Left lung (tissue), 10 donors: Measurements from ENCODE around the gene NLRP8. TPM values are rescaled to one million over a fixed set of nuclear protein-coding genes. Genes with fewer than 3 reads are reported as not detected.

Experiments
- ATAC-seq: fragments of 200-7000 bp; cut with Tn5 transposase; one replicate; pipeline ENCODE4 v1.9.1; 2020; ENCODE audit warnings: moderate library complexity
- DNase-seq, 4 donors: peaks; one replicate each; pipeline ENCODE4 v3.0.0-alpha.2; 2013 to 2020
- H3K27ac ChIP-seq, 2 donors: fragments of 200-600 bp; sonication (generic) in 1 of 2; one replicate each; pipeline versions ENCODE4 v1.5.0 to v1.8.0; 2020 to 2021
- H3K27me3 ChIP-seq, 2 donors: fragments of 200-600 bp; sonication (generic) in 1 of 2; one replicate each; pipeline versions ENCODE4 v1.5.0 to v1.8.0; 2020 to 2021
- H3K36me3 ChIP-seq, 2 donors: fragments of 200-600 bp; sonication (generic) in 1 of 2; one replicate each; pipeline versions ENCODE4 v1.5.0 to v1.8.0; 2020 to 2021
- H3K4me1 ChIP-seq, 2 donors: fragments of 200-600 bp; one replicate each; pipeline ENCODE4 v1.8.0; 2021
- H3K4me3 ChIP-seq, 2 donors: fragments of 200-600 bp; sonication (generic) in 1 of 2; one replicate each; pipeline versions ENCODE4 v1.5.0 to v1.8.0; 2020 to 2021; ENCODE audit warnings: mild to moderate bottlenecking in 1 of 2
- H3K9me3 ChIP-seq, 2 donors: fragments of 200-600 bp; sonication (generic) in 1 of 2; one replicate each; pipeline versions ENCODE4 v1.5.0 to v1.8.0; 2020 to 2021
- intact Hi-C, 2 donors: fragments of 100-400 bp; cut with DNase I; formaldehyde crosslinking; loops; one replicate each; pipeline versions ENCODE4 v1.11.2 to v1.14.2; 2022
- polyA plus RNA-seq, 6 donors: library from polyadenylated mRNA; unstranded; fragments of 120-200 nt; gene quantifications; one replicate each; pipeline ENCODE4 v1.2.1, GENCODE V29; 2013; ENCODE audit not compliant: insufficient read length in 6 of 6
- total RNA-seq, 2 donors: library from RNA; stranded (reverse); fragmentation: NEBNext Ultra II Directional; extraction: Animal tissue kit (Norgen Biotek cat#: 25700); gene quantifications; one replicate each; pipeline ENCODE4 v1.2.1, GENCODE V29; 2021
- TF ChIP-seq, protein P1 (sequence below), 2 donors: fragments of 200-600 bp; sonication (generic) in 1 of 2; IDR thresholded peaks; one replicate each; pipeline versions ENCODE4 v1.5.0 to v1.8.0; 2021; ENCODE audit warnings: antibody characterized with exemption in 2 of 2
- donor health status: DM: no; HTN: yes; CAD: no.
- donor health status: DM: no; HTN: no; CAD: no.

Gene NLRP8
- total and polyA plus RNA-seq, 8 donors, result 0.04 TPM; not detected in 7

DNA sequence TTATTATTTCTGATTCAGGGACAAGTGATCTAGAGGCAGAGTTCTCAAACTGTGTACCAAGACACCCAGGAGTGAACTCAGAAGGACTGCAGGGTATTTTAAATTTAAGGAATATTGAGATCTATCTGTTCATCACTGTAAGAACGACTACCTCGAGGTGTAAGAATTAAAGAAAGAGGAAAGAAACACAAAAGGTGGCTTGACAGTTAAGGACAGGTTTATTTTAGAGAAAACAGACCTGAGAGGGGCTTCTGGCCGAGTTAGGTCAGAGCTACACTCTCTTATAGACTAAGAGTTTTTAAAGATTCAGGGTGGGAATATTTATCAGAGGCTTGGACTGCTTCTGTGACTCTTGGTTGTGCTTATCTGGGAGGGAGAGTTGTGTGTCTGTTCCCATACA lies 26.4 kb downstream of the NLRP8 start:
- Histone ChIP-seq H3K4me3 (no peak overlapping the region), H3K36me3 (no peaks in the 10 kb centered on the region), H3K27me3 (peaks cover 0 to 21% of the 10 kb centered on the region in 2 donors), H3K4me1 (no peaks in the 10 kb centered on the region), H3K9me3 (peaks cover 0 to 25% of the 10 kb centered on the region in 2 donors), H3K27ac (no peak overlapping the region)
- TF ChIP-seq, protein P1, sequence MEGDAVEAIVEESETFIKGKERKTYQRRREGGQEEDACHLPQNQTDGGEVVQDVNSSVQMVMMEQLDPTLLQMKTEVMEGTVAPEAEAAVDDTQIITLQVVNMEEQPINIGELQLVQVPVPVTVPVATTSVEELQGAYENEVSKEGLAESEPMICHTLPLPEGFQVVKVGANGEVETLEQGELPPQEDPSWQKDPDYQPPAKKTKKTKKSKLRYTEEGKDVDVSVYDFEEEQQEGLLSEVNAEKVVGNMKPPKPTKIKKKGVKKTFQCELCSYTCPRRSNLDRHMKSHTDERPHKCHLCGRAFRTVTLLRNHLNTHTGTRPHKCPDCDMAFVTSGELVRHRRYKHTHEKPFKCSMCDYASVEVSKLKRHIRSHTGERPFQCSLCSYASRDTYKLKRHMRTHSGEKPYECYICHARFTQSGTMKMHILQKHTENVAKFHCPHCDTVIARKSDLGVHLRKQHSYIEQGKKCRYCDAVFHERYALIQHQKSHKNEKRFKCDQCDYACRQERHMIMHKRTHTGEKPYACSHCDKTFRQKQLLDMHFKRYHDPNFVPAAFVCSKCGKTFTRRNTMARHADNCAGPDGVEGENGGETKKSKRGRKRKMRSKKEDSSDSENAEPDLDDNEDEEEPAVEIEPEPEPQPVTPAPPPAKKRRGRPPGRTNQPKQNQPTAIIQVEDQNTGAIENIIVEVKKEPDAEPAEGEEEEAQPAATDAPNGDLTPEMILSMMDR (IDR thresholded peaks at IDR 0.05), result no peak
- no peak for DNase-seq
- intact Hi-C loops, result no loop called here
- ATAC-seq, result no peak

GRCh38 chr19:55980415-55980814 lies 32.8 kb downstream of the NLRP8 start:
- Histone ChIP-seq H3K36me3 (no peaks in the 10 kb centered on the region), H3K9me3 (peaks cover 0 to 24% of the 10 kb centered on the region in 2 donors), H3K4me1 (no peaks in the 10 kb centered on the region), H3K27ac (no peak overlapping the region), H3K4me3 (no peak overlapping the region), H3K27me3 (peaks cover 0 to 7% of the 10 kb centered on the region in 2 donors)
- TF ChIP-seq, protein P1 (IDR thresholded peaks at IDR 0.05), result no peak
- intact Hi-C loops, result no loop called here
- DNase-seq (no peak), ATAC-seq (no peak)

- H3K36me3 ChIP-seq, result no peaks in the 10 kb centered on the region
- H3K27me3 ChIP-seq, result no peaks in the 10 kb centered on the region
- intact Hi-C loops, result no loop called here
- no peak overlapping the region for H3K27ac ChIP-seq
- DNase-seq (no peak), ATAC-seq (no peak)
- TF ChIP-seq, protein P1 (IDR thresholded peaks at IDR 0.05), result no peak
- H3K9me3 ChIP-seq, result peaks cover 0 to 9% of the 10 kb centered on the region in 2 donors
- H3K4me1 ChIP-seq, result no peaks in the 10 kb centered on the region
- no peak overlapping the region for H3K4me3 ChIP-seq
Observed at GRCh38 chr19:55985254-55985653, 37.6 kb downstream of the NLRP8 start.

DNA sequence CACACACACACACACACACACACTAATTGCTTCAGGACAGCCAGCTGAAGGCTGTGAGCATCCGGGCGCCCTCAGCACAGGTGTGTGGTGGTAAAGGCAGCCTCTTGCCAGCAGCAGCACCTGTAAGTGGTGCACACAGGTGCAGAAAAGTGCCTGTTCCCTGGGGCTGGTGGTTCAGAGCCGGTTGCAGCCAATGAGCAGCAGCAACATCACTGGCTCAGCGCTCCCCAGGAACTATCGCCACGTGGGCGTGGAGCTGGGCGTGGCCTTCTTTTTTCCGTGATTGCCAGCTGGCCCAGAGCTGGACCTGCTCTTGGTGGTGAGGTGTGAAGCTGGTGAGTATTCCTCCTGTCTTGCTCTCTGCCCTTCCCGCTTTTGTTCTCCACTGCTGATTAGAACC lies 38.9 kb downstream of the NLRP8 start, which contains the start of gene NLRP5:
Gene NLRP5 (plus strand): TSS at position 289 of the 400 bp plus-strand sequence.
- no peak within 1 kb of the TSS for H3K4me3 ChIP-seq
- no peak within 1 kb of the TSS for H3K27ac ChIP-seq
- H3K36me3 ChIP-seq, result no peaks in the 10 kb centered on the region
- H3K9me3 ChIP-seq, result peaks cover 0 to 5% of the 10 kb centered on the region in 2 donors
- intact Hi-C loops, result no loop called here
- no peak for DNase-seq
- ATAC-seq, result no peak
- TF ChIP-seq, protein P1 (IDR thresholded peaks at IDR 0.05), result no peak
- H3K27me3 ChIP-seq, result no peaks in the 10 kb centered on the region
- no peaks in the 10 kb centered on the region for H3K4me1 ChIP-seq

GRCh38 chr19:55990831-55991230 lies 43.2 kb downstream of the NLRP8 start:
- ATAC-seq (no peak), DNase-seq (no peak)
- intact Hi-C loops, result no loop called here
- no peaks in the 10 kb centered on the region for H3K4me1 ChIP-seq
- H3K27ac ChIP-seq, result no peak overlapping the region
- H3K9me3 ChIP-seq, result peaks cover 0 to 5% of the 10 kb centered on the region in 2 donors
- TF ChIP-seq, protein P1 (IDR thresholded peaks at IDR 0.05), result no peak
- no peak overlapping the region for H3K4me3 ChIP-seq
- no peaks in the 10 kb centered on the region for H3K36me3 ChIP-seq
- H3K27me3 ChIP-seq, result no peaks in the 10 kb centered on the region
